Prostate gland (tissue), 2 donors: ENCODE data around the gene SND1.

Experiments
- POLR2A ChIP-seq: fragments of 450-650 bp; IDR thresholded peaks from one replicate; pipeline ENCODE4 v1.6.1; 2016; ENCODE audit warnings: antibody characterized with exemption, mild to moderate bottlenecking
- TF ChIP-seq, protein P1 (sequence below), 4 experiments: fragments of 200-600 bp in 2 of 4; fragments of 450-650 bp in 2 of 4; sonication (generic) in 2 of 4; IDR thresholded peaks; 1 replicate in 3 of 4; 2 replicates in 1 of 4; pipeline ENCODE4 v1.5.1; 2016 to 2019; ENCODE audit warnings: antibody characterized with exemption in 4 of 4, mild to moderate bottlenecking in 2 of 4, moderate library complexity in 2 of 4

DNA sequence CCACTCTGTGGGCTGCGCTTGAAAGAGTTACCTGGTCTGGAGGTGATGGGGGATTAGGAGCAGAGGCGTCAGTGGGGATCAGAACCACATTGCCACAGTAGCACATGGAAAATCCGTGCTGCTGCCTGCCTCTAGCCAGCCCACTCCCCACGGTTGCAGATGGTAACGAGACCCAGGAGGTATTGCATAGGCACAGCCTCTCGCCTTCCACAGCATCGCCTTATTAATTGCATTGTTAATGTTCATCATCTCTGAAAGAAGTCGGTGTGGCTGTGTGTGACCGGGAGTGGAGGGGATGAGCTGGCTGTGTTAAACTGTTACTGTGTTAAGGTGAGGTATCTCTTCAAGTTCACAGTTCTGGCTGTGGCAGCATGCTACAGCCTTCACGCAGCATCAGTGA, 414.4 kb downstream of the SND1 start:
- TF ChIP-seq, protein P1, sequence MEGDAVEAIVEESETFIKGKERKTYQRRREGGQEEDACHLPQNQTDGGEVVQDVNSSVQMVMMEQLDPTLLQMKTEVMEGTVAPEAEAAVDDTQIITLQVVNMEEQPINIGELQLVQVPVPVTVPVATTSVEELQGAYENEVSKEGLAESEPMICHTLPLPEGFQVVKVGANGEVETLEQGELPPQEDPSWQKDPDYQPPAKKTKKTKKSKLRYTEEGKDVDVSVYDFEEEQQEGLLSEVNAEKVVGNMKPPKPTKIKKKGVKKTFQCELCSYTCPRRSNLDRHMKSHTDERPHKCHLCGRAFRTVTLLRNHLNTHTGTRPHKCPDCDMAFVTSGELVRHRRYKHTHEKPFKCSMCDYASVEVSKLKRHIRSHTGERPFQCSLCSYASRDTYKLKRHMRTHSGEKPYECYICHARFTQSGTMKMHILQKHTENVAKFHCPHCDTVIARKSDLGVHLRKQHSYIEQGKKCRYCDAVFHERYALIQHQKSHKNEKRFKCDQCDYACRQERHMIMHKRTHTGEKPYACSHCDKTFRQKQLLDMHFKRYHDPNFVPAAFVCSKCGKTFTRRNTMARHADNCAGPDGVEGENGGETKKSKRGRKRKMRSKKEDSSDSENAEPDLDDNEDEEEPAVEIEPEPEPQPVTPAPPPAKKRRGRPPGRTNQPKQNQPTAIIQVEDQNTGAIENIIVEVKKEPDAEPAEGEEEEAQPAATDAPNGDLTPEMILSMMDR (IDR thresholded peaks at IDR 0.05): no peak
- no peak for TF ChIP-seq POLR2A
